Measurements from ENCODE around the gene ID1. TPM values are rescaled to one million over a fixed set of nuclear protein-coding genes. Genes with fewer than 3 reads are reported as not detected.

ID1 gene
- total and polyA plus RNA-seq, 2 of the 13 experiments (the other 11 are each of a cell fraction or from before 2014, with no cell fraction given) = 320 to 419 TPM

- TF ChIP-seq ZNF770 (CRISPR knock-in tag; IDR thresholded peaks at IDR 0.05) = no peak
- peak; percentile 14; the same call in 1 of the 2 replicates for TF ChIP-seq ZNF503 (CRISPR knock-in tag; IDR thresholded peaks at IDR 0.05)
- no peak; the same call in 1 of the 2 replicates for TF ChIP-seq THAP11 (CRISPR knock-in tag; IDR thresholded peaks at IDR 0.05)
- TF ChIP-seq NFYC (CRISPR knock-in tag; IDR thresholded peaks at IDR 0.05) = no peak
- no peak for TF ChIP-seq TIGD3 (CRISPR knock-in tag; IDR thresholded peaks at IDR 0.05; ENCODE audit: borderline replicate concordance)
- no peak for TF ChIP-seq STAT6 (CRISPR knock-in tag; IDR thresholded peaks at IDR 0.05; ENCODE audit: borderline replicate concordance)
- TF ChIP-seq ZBTB25 (CRISPR knock-in tag; IDR thresholded peaks at IDR 0.05) = no peak
- TF ChIP-seq GABPA (IDR thresholded peaks at IDR 0.05; ENCODE audit: low read depth, low read length) = no peak
- no peak for TF ChIP-seq GABPA (CRISPR knock-in tag; IDR thresholded peaks at IDR 0.05; ENCODE audit: low read depth)
- no peak for TF ChIP-seq CCDC6 (CRISPR knock-in tag; IDR thresholded peaks at IDR 0.05)
- 0 out of 2 replicates have a peak, but pooled peaks have one; percentile 57 for TF ChIP-seq ZNF780A (CRISPR knock-in tag; IDR thresholded peaks at IDR 0.05)
- no peak for TF ChIP-seq HNRNPH1 (optimal IDR thresholded peaks at IDR 0.05; ENCODE audit: low read depth, low read length)
- no peak for TF ChIP-seq ZNF691 (CRISPR knock-in tag; IDR thresholded peaks at IDR 0.05; ENCODE audit: borderline replicate concordance, low read depth)
- TF ChIP-seq ZSCAN20 (CRISPR knock-in tag; IDR thresholded peaks at IDR 0.05; ENCODE audit: borderline replicate concordance) = no peak
- TF ChIP-seq NFKB2 (CRISPR knock-in tag; IDR thresholded peaks at IDR 0.05; ENCODE audit: borderline replicate concordance) = no peak
- no peak for TF ChIP-seq ZNF788 (CRISPR knock-in tag; IDR thresholded peaks at IDR 0.05; ENCODE audit: borderline replicate concordance)
- no peak for TF ChIP-seq E2F1 (CRISPR knock-in tag; IDR thresholded peaks at IDR 0.05)
Measured at GRCh38 chr20:31594002-31594557, 11.0 kb upstream of the ID1 start (continued).

Data from HepG2 (cell line).